HepG2 (cell line): ENCODE measurements around the gene ZBTB25. TPM values are rescaled to one million over a fixed set of nuclear protein-coding genes. Genes with fewer than 3 reads are reported as not detected.

Experiments
- ATAC-seq: fragments of 200-7000 bp; cut with Tn5 transposase; 3 replicates; pipeline ENCODE4 v1.9.1; 2020; ENCODE audit warnings: mild to moderate bottlenecking, moderate library complexity
- BruUV-seq: library from RNA; stranded (reverse); fragments of 400-500 nt; replicated peaks from 2 replicates; lab custom pipeline; 2021; lab: Mats Ljungman, UMichigan
- CTCF ChIA-PET: fragments of 300-600 bp; formaldehyde crosslinking; extraction: SDS; loops from one replicate; lab custom pipeline; 2021; ENCODE audit warnings: low total read pairs, inconsistent platforms, low intra/inter-chr PET ratio; lab: Yijun Ruan, JAX
- POLR2A ChIA-PET: fragments of 350-600 bp; sonication (Branson Sonifier 250); formaldehyde crosslinking; loops from one replicate; lab custom pipeline; 2020; ENCODE audit warnings: antibody characterized with exemption, inconsistent platforms; lab: Yijun Ruan, JAX
- DNase-seq: peaks from one replicate; pipeline ENCODE4 v3.0.0-alpha.2; 2015; ENCODE audit warnings: low spot score
- FAIRE-seq: peaks from 3 replicates; lab custom pipeline; 2011; peaks lifted over from hg19 to GRCh38; lab: Jason Lieb, UNC
- H2AFZ ChIP-seq: one replicate; pipeline ENCODE4 v1.6.1; 2011; ENCODE audit warnings: low read length, inconsistent platforms
- H3K27ac ChIP-seq: fragments of 300-600 bp; 3 replicates; pipeline ENCODE4 v1.8.0; 2011; ENCODE audit warnings: mixed run types, mild to moderate bottlenecking, mixed read lengths, low read length, inconsistent platforms; ENCODE audit not compliant: insufficient read depth; ENCODE audit errors: extremely low read length
- H3K27me3 ChIP-seq, 2 experiments: fragments of 200-600 bp in 1 of 2; 2 replicates in 1 of 2; 3 replicates in 1 of 2; pipeline versions ENCODE4 v1.6.0 to v1.8.0; 2011; ENCODE audit warnings: low read length in 2 of 2, mild to moderate bottlenecking in 2 of 2, moderate library complexity in 2 of 2, inconsistent platforms in 1 of 2; ENCODE audit not compliant: insufficient read depth in 2 of 2, control insufficient read depth in 1 of 2
- H3K36me3 ChIP-seq, 2 experiments: fragments of 200-600 bp in 1 of 2; replicated peaks in 1 of 2; 2 replicates in 1 of 2; 3 replicates in 1 of 2; pipeline versions ENCODE4 v1.5.1 to v1.8.0; 2011; ENCODE audit warnings: low read length in 2 of 2, inconsistent platforms in 1 of 2; ENCODE audit not compliant: insufficient read depth in 2 of 2, control insufficient read depth in 1 of 2
- H3K4me1 ChIP-seq: 2 replicates; pipeline ENCODE4 v1.5.1; 2012; ENCODE audit warnings: low read length, inconsistent platforms; ENCODE audit not compliant: insufficient read depth
- H3K4me2 ChIP-seq: 2 replicates; pipeline ENCODE4 v1.6.0; 2011; ENCODE audit warnings: low read depth, low read length, inconsistent platforms
- H3K4me3 ChIP-seq, 3 experiments: fragments of 200-600 bp in 1 of 3; sonication (generic), shearing (Covaris generic) in 1 of 3; replicated peaks in 1 of 3; 2 replicates each; pipeline ENCODE4 v1.5.1; 2011 to 2016; ENCODE audit warnings: low read length in 3 of 3, inconsistent platforms in 2 of 3, low read depth in 2 of 3, mild to moderate bottlenecking in 2 of 3, control low read depth in 1 of 3, mixed read lengths in 1 of 3; ENCODE audit not compliant: insufficient read depth in 1 of 3
- H3K79me2 ChIP-seq: one replicate; pipeline ENCODE4 v1.6.1; 2011; ENCODE audit warnings: low read length, inconsistent platforms; ENCODE audit not compliant: insufficient read depth
- H3K9ac ChIP-seq: 2 replicates; pipeline ENCODE4 v1.6.0; 2011; ENCODE audit warnings: mild to moderate bottlenecking, low read depth, low read length, inconsistent platforms; ENCODE audit not compliant: insufficient read depth
- H3K9me3 ChIP-seq: 2 replicates; pipeline ENCODE4 v1.5.1; 2012; ENCODE audit warnings: mild to moderate bottlenecking, low read length
- H4K20me1 ChIP-seq: 2 replicates; pipeline ENCODE4 v1.6.0; 2011; ENCODE audit warnings: inconsistent platforms, mild to moderate bottlenecking, low read length, moderate library complexity; ENCODE audit not compliant: insufficient read depth
- ATF7-NPFF ChIP-seq: sonication (generic); formaldehyde crosslinking; IDR thresholded peaks from 2 replicates; pipeline ENCODE4 v1.8.1; 2023; ENCODE audit warnings: mild to moderate bottlenecking, low read depth, missing genetic modification reagents, moderate library complexity
- DRAP1 ChIP-seq: IDR thresholded peaks from 2 replicates; pipeline ENCODE4 v1.6.1; 2016; ENCODE audit warnings: missing genetic modification reagents, missing compliant biosample characterization
- FOXO1 ChIP-seq: sonication (generic); formaldehyde crosslinking; IDR thresholded peaks from 2 replicates; pipeline ENCODE4 v1.4.0; 2020; ENCODE audit warnings: missing genetic modification reagents
- HMGXB3 ChIP-seq: sonication (generic); formaldehyde crosslinking; IDR thresholded peaks from 2 replicates; pipeline ENCODE4 v1.4.0; 2020; ENCODE audit warnings: missing genetic modification reagents, borderline replicate concordance
- NKX3-1 ChIP-seq: sonication (generic); formaldehyde crosslinking; IDR thresholded peaks from 2 replicates; pipeline ENCODE4 v1.5.0; 2020; ENCODE audit warnings: missing genetic modification reagents
- SRSF1 ChIP-seq: fragments of 200-400 bp; formaldehyde crosslinking; optimal IDR thresholded peaks from 2 replicates; pipeline ENCODE3; 2017; ENCODE audit warnings: mild to moderate bottlenecking, low read depth, low read length, moderate library complexity
- XBP1 ChIP-seq: sonication (generic); formaldehyde crosslinking; IDR thresholded peaks from 2 replicates; pipeline ENCODE4 v1.5.0; 2020; ENCODE audit warnings: missing genetic modification reagents
- ZFP1 ChIP-seq: IDR thresholded peaks from 2 replicates; pipeline ENCODE4 v1.6.1; 2016
- ZNF138 ChIP-seq: sonication (generic); formaldehyde crosslinking; IDR thresholded peaks from 2 replicates; pipeline ENCODE4 v1.5.0; 2020; ENCODE audit warnings: mild to moderate bottlenecking, low read depth, missing genetic modification reagents
- ZNF33B ChIP-seq: sonication (generic); formaldehyde crosslinking; IDR thresholded peaks from 2 replicates; pipeline ENCODE4 v1.5.1; 2020; ENCODE audit warnings: mild to moderate bottlenecking, missing genetic modification reagents
- ZNF597 ChIP-seq: sonication (generic); formaldehyde crosslinking; IDR thresholded peaks from 2 replicates; pipeline ENCODE4 v1.5.0; 2020; ENCODE audit warnings: missing genetic modification reagents
- WGBS: methylation state at CpG from one replicate; pipeline ENCODE4 v1.1.6; 2017; ENCODE audit warnings: low lambda C conversion rate; 5-methylcytosine and 5-hydroxymethylcytosine counted together
- in situ Hi-C: cut with HindIII; loops from 2 replicates; pipeline ENCODE4 v1.10.0; 2017; ENCODE audit warnings: low pct_unique_long_range_greater_than_20kb; ENCODE audit not compliant: extremely low pct_ligation_motif_present
- intact Hi-C: fragments of 100-400 bp; cut with micrococcal nuclease; formaldehyde crosslinking; loops from one replicate; pipeline ENCODE4 v1.10.0; 2022; ENCODE audit not compliant: unreplicated experiment
- polyA plus RNA-seq, 8 experiments: library from polyadenylated mRNA; depleted of rRNA in 3 of 8; stranded (reverse) in 7 of 8; unstranded in 1 of 8; fragments of >200 nt; fragmentation: Illumina TruSeq in 4 of 8; extraction: Trizol in 4 of 8; gene quantifications; 2 replicates each; pipeline versions ENCODE4 v1.2.1 to v1.2.3, GENCODE V29; 2011 to 2016; ENCODE audit warnings: low read depth in 4 of 8, missing spikeins in 1 of 8, mixed read lengths in 1 of 8; ENCODE audit not compliant: insufficient read depth in 1 of 8
- total RNA-seq, 5 experiments: library from RNA; depleted of rRNA; stranded (reverse); fragments of >200 nt; fragmentation: Illumina TruSeq; extraction: Trizol; gene quantifications; 2 replicates each; pipeline ENCODE4 v1.2.3, GENCODE V29; 2016; ENCODE audit warnings: low read depth in 1 of 5

ZBTB25 gene
- total and polyA plus RNA-seq, 2 of the 13 experiments (the other 11 are each of a cell fraction or from before 2014, with no cell fraction given), result 3.5 to 7.6 TPM

- ATAC-seq (no peak), DNase-seq (no peak), FAIRE-seq (no peak)
- Histone ChIP-seq H3K27ac (no peak overlapping the region), H3K79me2 (no peaks in the 10 kb centered on the region), H3K4me1 (no peaks in the 10 kb centered on the region), H3K27me3 (no peaks in the 10 kb centered on the region), H4K20me1 (no peaks in the 10 kb centered on the region), H3K4me2 (no peak overlapping the region), H3K4me3 (no peak overlapping the region), H3K9me3 (no peaks in the 10 kb centered on the region), H2AFZ (no peak overlapping the region), H3K9ac (no peak overlapping the region), H3K36me3 (peaks cover 30 to 85% of the 10 kb centered on the region in 2 experiments)
- intact Hi-C loops, result no loop called here
- ChIA-PET CTCF (no interaction called here), POLR2A (no interaction called here)
- BruUV-seq, result no TSS peak
- in situ Hi-C loops, result no loop called here
- TF ChIP-seq FOXO1 (CRISPR knock-in tag), result no peak
- 98% methylated on average over 6 of the region's 6 CpGs for WGBS
These were observed 64.5 kb downstream of the ZBTB25 start for GRCh38 chr14:64439141-64439540.

GRCh38 chr14:64438181-64438841 is 65.3 kb downstream of the ZBTB25 start:
- 92% methylated on average over 3 of the region's 3 CpGs for WGBS
- Histone ChIP-seq H3K36me3 (peaks cover 25 to 81% of the 10 kb centered on the region in 2 experiments), H3K27ac (no peak overlapping the region), H3K4me2 (no peak overlapping the region), H3K79me2 (no peaks in the 10 kb centered on the region), H3K9me3 (no peaks in the 10 kb centered on the region), H3K9ac (no peak overlapping the region), H4K20me1 (no peaks in the 10 kb centered on the region), H3K4me1 (no peaks in the 10 kb centered on the region), H3K27me3 (no peaks in the 10 kb centered on the region), H3K4me3 (no peak overlapping the region), H2AFZ (no peak overlapping the region)
- ATAC-seq (no peak), FAIRE-seq (no peak), DNase-seq (no peak)
- POLR2A ChIA-PET, result no interaction called here
- no TSS peak for BruUV-seq
- in situ Hi-C loops, result no loop called here
- CTCF ChIA-PET, result no interaction called here
- intact Hi-C loops, result no loop called here
- no peak for TF ChIP-seq DRAP1
- no peak for TF ChIP-seq ZNF597 (CRISPR knock-in tag)
- no peak for TF ChIP-seq SRSF1
- TF ChIP-seq XBP1 (CRISPR knock-in tag), result no peak
- TF ChIP-seq ZFP1 (CRISPR knock-in tag), result no peak
- TF ChIP-seq ZNF138 (CRISPR knock-in tag), result no peak
- TF ChIP-seq NKX3-1 (CRISPR knock-in tag), result no peak
- TF ChIP-seq ZNF33B, result no peak
- no peak for TF ChIP-seq HMGXB3 (CRISPR knock-in tag)
- TF ChIP-seq ATF7-NPFF (CRISPR knock-in tag), result no peak
